GM19468 (cell line): ENCODE results near the gene ERCC6L2.

Source experiments
- ATAC-seq: cut with Tn5 transposase; IDR thresholded peaks from one replicate; pipeline ENCODE4 v1.9.1; 2021; ENCODE audit warnings: mild to moderate bottlenecking, moderate library complexity, moderate number of reproducible peaks; ENCODE audit not compliant: unreplicated experiment; ENCODE audit errors: extremely low read depth

ERCC6L2 gene

GRCh38 chr9:95912773-95913172 is 37.3 kb downstream of the ERCC6L2 start:
- ATAC-seq = no peak

GRCh38 chr9:95920017-95920416 is 44.5 kb downstream of the ERCC6L2 start:
- no peak for ATAC-seq

- ATAC-seq = no peak
These were observed 48.3 kb downstream of the ERCC6L2 start for GRCh38 chr9:95923794-95924193.

- ATAC-seq = no peak
These were observed 49.5 kb downstream of the ERCC6L2 start for GRCh38 chr9:95924987-95925386.

GRCh38 chr9:95927271-95928004 is 51.9 kb downstream of the ERCC6L2 start:
- ATAC-seq = no peak

GRCh38 chr9:95930277-95930676 is 54.8 kb downstream of the ERCC6L2 start:
- no peak for ATAC-seq

- ATAC-seq = no peak
These were observed 60.5 kb downstream of the ERCC6L2 start for GRCh38 chr9:95935861-95936578.

- ATAC-seq = no peak
These were observed 61.1 kb downstream of the ERCC6L2 start for GRCh38 chr9:95936579-95937075.

- ATAC-seq = no peak
These were observed 61.6 kb downstream of the ERCC6L2 start for GRCh38 chr9:95937131-95937530.

- no peak for ATAC-seq
These were observed 63.2 kb downstream of the ERCC6L2 start for GRCh38 chr9:95938724-95939123.

- no peak for ATAC-seq
These were observed 64.0 kb downstream of the ERCC6L2 start for GRCh38 chr9:95939472-95939871.

- ATAC-seq = no peak
These were observed 64.8 kb downstream of the ERCC6L2 start for GRCh38 chr9:95940265-95940664.

- ATAC-seq = no peak
These were observed 66.5 kb downstream of the ERCC6L2 start for GRCh38 chr9:95942016-95942415.

- ATAC-seq = no peak
These were observed 71.6 kb downstream of the ERCC6L2 start for GRCh38 chr9:95947118-95947517.

- no peak for ATAC-seq
These were observed 77.0 kb downstream of the ERCC6L2 start for GRCh38 chr9:95952471-95952870.

- no peak for ATAC-seq
These were observed 78.5 kb downstream of the ERCC6L2 start for GRCh38 chr9:95953986-95954385.

- no peak for ATAC-seq
These were observed 79.4 kb downstream of the ERCC6L2 start for GRCh38 chr9:95954940-95955339.

GRCh38 chr9:95962936-95963335 is 87.4 kb downstream of the ERCC6L2 start:
- no peak for ATAC-seq

- ATAC-seq = no peak
These were observed 88.2 kb downstream of the ERCC6L2 start for GRCh38 chr9:95963659-95964058.

GRCh38 chr9:95966306-95966705 is 90.8 kb downstream of the ERCC6L2 start:
- no peak for ATAC-seq

- no peak for ATAC-seq
These were observed 94.8 kb downstream of the ERCC6L2 start for GRCh38 chr9:95970317-95970716.

GRCh38 chr9:95971815-95972214 is 96.3 kb downstream of the ERCC6L2 start:
- ATAC-seq = no peak
